Right forelimb (tissue), 1 donor: ENCODE data around the gene MCEE.
"Not testable (repeated sequence)": the region's sequence is repeated elsewhere in the genome, so short reads cannot be mapped to it uniquely, and the experiment has no call there.

Source experiments
- DNase-seq: peaks from one replicate; pipeline ENCODE4 v3.0.0-alpha.2; 2018

The MCEE gene

GRCh38 chr2:71130152-71130904 is at the start of gene MCEE, which contains the start of gene MPHOSPH10:
Gene MCEE, minus strand, starts transcription at chr2:71130229. Its CDS starts 10 bp downstream, at chr2:71130219.
Gene MPHOSPH10, plus strand, starts transcription at chr2:71130634. Its CDS starts 32 bp downstream, at chr2:71130666.
- peak; percentile 96 for DNase-seq

- not testable (repeated sequence) for DNase-seq
Observed at GRCh38 chr2:71178836-71179235, 48.8 kb upstream of the MCEE start.

- DNase-seq, result no peak
Observed at GRCh38 chr2:71174207-71174606, 44.2 kb upstream of the MCEE start.

GRCh38 chr2:71173096-71173495 is 43.1 kb upstream of the MCEE start:
- DNase-seq, result no peak

- DNase-seq, result no peak
Observed at GRCh38 chr2:71166812-71167211, 36.8 kb upstream of the MCEE start.

GRCh38 chr2:71157124-71157793 is 27.2 kb upstream of the MCEE start:
- peak; percentile 63 for DNase-seq

GRCh38 chr2:71156573-71156972 is 26.5 kb upstream of the MCEE start:
- no peak for DNase-seq

- DNase-seq, result no peak
Observed at GRCh38 chr2:71155846-71156245, 25.8 kb upstream of the MCEE start.

- DNase-seq, result no peak
Observed at GRCh38 chr2:71154798-71155197, 24.8 kb upstream of the MCEE start.

- DNase-seq, result no peak
Observed at GRCh38 chr2:71154279-71154678, 24.2 kb upstream of the MCEE start.

GRCh38 chr2:71153585-71154224 is 23.7 kb upstream of the MCEE start:
- DNase-seq, result no peak

- no peak for DNase-seq
Observed at GRCh38 chr2:71151620-71152019, 21.6 kb upstream of the MCEE start.

- DNase-seq, result no peak
Observed at GRCh38 chr2:71150082-71150816, 20.2 kb upstream of the MCEE start.

GRCh38 chr2:71148506-71149063 is 18.6 kb upstream of the MCEE start:
- no peak for DNase-seq

GRCh38 chr2:71143782-71144181 is 13.8 kb upstream of the MCEE start:
- no peak for DNase-seq

- no peak for DNase-seq
Observed at GRCh38 chr2:71136174-71136573, 6.1 kb upstream of the MCEE start.

- no peak for DNase-seq
Observed at GRCh38 chr2:71133603-71134002, 3.6 kb upstream of the MCEE start.

GRCh38 chr2:71131387-71132166 is 1.5 kb upstream of the MCEE start:
- DNase-seq, result not testable (repeated sequence)

- no peak for DNase-seq
Observed at GRCh38 chr2:71130905-71131244, 846 bp upstream of the MCEE start.

GRCh38 chr2:71129902-71130151 is 202 bp downstream of the MCEE start:
- DNase-seq, result no peak

- DNase-seq, result no peak
Observed at GRCh38 chr2:71129114-71129901, 721 bp downstream of the MCEE start.

GRCh38 chr2:71126957-71127356 is 3.1 kb downstream of the MCEE start:
- no peak for DNase-seq
